C4-2B (cell line): ENCODE measurements around the gene PHYKPL.
"Not testable (repeated sequence)": the region's sequence is repeated elsewhere in the genome, so short reads cannot be mapped to it uniquely, and the experiment has no call there.

Experiments
- H3K27ac ChIP-seq: fragments of 450-650 bp; 2 replicates; pipeline ENCODE4 v1.5.1; 2017
- CTCF ChIP-seq: fragments of 450-650 bp; conservative IDR thresholded peaks from 2 replicates; pipeline ENCODE4 v1.5.1; 2017; ENCODE audit warnings: mild to moderate bottlenecking
- ZFX ChIP-seq: fragments of 450-650 bp; IDR thresholded peaks from 2 replicates; pipeline ENCODE4 v1.6.1; 2017

PHYKPL gene

GRCh38 chr5:178264044-178264443, 31.4 kb upstream of the PHYKPL start:
- TF ChIP-seq ZFX: no peak
- TF ChIP-seq CTCF: no peak

GRCh38 chr5:178261666-178262600, 29.3 kb upstream of the PHYKPL start:
- TF ChIP-seq ZFX: no peak
- TF ChIP-seq CTCF: no peak
- H3K27ac ChIP-seq: peak overlapping the region; percentile 6; the same call in 1 of the 2 replicates

More at GRCh38 chr5:178264044-178264443, 31.4 kb upstream of the PHYKPL start:
- H3K27ac ChIP-seq: no peak overlapping the region

GRCh38 chr5:178259623-178260536, 27.3 kb upstream of the PHYKPL start:
- no peak overlapping the region for H3K27ac ChIP-seq

GRCh38 chr5:178257650-178258049, 25.0 kb upstream of the PHYKPL start:
- H3K27ac ChIP-seq: no peak overlapping the region
- no peak for TF ChIP-seq ZFX
- TF ChIP-seq CTCF: no peak

More at GRCh38 chr5:178259623-178260536, 27.3 kb upstream of the PHYKPL start:
- TF ChIP-seq ZFX: no peak
- TF ChIP-seq CTCF: no peak

- TF ChIP-seq ZFX: no peak
- no peak for TF ChIP-seq CTCF
Measured at GRCh38 chr5:178256746-178257145, 24.1 kb upstream of the PHYKPL start.

GRCh38 chr5:178253632-178254031, 21.0 kb upstream of the PHYKPL start:
- not testable (repeated sequence) for H3K27ac ChIP-seq

More at GRCh38 chr5:178256746-178257145, 24.1 kb upstream of the PHYKPL start:
- H3K27ac ChIP-seq: no peak overlapping the region

- no peak overlapping the region for H3K27ac ChIP-seq
- TF ChIP-seq CTCF (no peak), ZFX (no peak)
Measured at GRCh38 chr5:178252258-178252657, 19.7 kb upstream of the PHYKPL start.
